H9 (cell line): ENCODE measurements around the gene FKBP11. TPM values are rescaled to one million over a fixed set of nuclear protein-coding genes. Genes with fewer than 3 reads are reported as not detected.

Source experiments
- DNase-seq: peaks from one replicate; pipeline ENCODE4 v3.0.0-alpha.2; 2017
- H2AFZ ChIP-seq: one replicate; pipeline ENCODE4 v1.6.1; 2013; ENCODE audit warnings: mild to moderate bottlenecking, low read length, control low read depth, moderate library complexity
- H2AK5ac ChIP-seq: 2 replicates; pipeline ENCODE4 v1.6.1; 2013; ENCODE audit warnings: low read length, control low read depth, mixed read lengths; ENCODE audit not compliant: insufficient read length
- H2BK120ac ChIP-seq: one replicate; pipeline ENCODE4 v1.6.1; 2013; ENCODE audit warnings: low read depth, mild to moderate bottlenecking, low read length, control low read depth, inconsistent platforms; ENCODE audit not compliant: poor library complexity, severe bottlenecking
- H2BK12ac ChIP-seq: 2 replicates; pipeline ENCODE4 v1.6.1; 2013; ENCODE audit warnings: low read length, control low read depth, mixed read lengths, low read depth; ENCODE audit not compliant: insufficient read length
- H2BK15ac ChIP-seq: 2 replicates; pipeline ENCODE4 v1.6.1; 2013; ENCODE audit warnings: low read depth, low read length, control low read depth
- H2BK20ac ChIP-seq: one replicate; pipeline ENCODE4 v1.6.1; 2013; ENCODE audit warnings: low read depth, mild to moderate bottlenecking, low read length, control low read depth, inconsistent platforms; ENCODE audit not compliant: poor library complexity, severe bottlenecking
- H2BK5ac ChIP-seq: 2 replicates; pipeline ENCODE4 v1.6.1; 2013; ENCODE audit warnings: low read length, control low read depth, mixed read lengths; ENCODE audit not compliant: insufficient read length
- H3K14ac ChIP-seq: 2 replicates; pipeline ENCODE4 v1.6.1; 2013; ENCODE audit warnings: low read length, control low read depth; ENCODE audit not compliant: insufficient read depth
- H3K18ac ChIP-seq: 2 replicates; pipeline ENCODE4 v1.6.1; 2013; ENCODE audit warnings: low read depth, mild to moderate bottlenecking, mixed read lengths, low read length, control low read depth; ENCODE audit not compliant: insufficient read length
- H3K23ac ChIP-seq: 2 replicates; pipeline ENCODE4 v1.6.1; 2013; ENCODE audit warnings: low read length, control low read depth, mixed read lengths, low read depth; ENCODE audit not compliant: insufficient read length
- H3K23me2 ChIP-seq: 2 replicates; pipeline ENCODE4 v1.6.1; 2013; ENCODE audit warnings: low read depth, mild to moderate bottlenecking, mixed read lengths, low read length, control low read depth; ENCODE audit not compliant: insufficient read length, poor library complexity, severe bottlenecking
- H3K27ac ChIP-seq: 2 replicates; pipeline ENCODE4 v1.5.1; 2013; ENCODE audit warnings: low read length, control low read depth, mixed read lengths, low read depth; ENCODE audit not compliant: insufficient read length
- H3K27me3 ChIP-seq: 2 replicates; pipeline ENCODE4 v1.6.1; 2013; ENCODE audit warnings: low read length, control low read depth, inconsistent platforms; ENCODE audit not compliant: insufficient read depth
- H3K4ac ChIP-seq: 2 replicates; pipeline ENCODE4 v1.6.1; 2013; ENCODE audit warnings: low read depth, mild to moderate bottlenecking, control low read depth, inconsistent platforms, low read length, moderate library complexity
- H3K4me1 ChIP-seq: 2 replicates; pipeline ENCODE4 v1.6.1; 2013; ENCODE audit warnings: low read length, control low read depth, inconsistent platforms; ENCODE audit not compliant: insufficient read depth
- H3K4me2 ChIP-seq: 2 replicates; pipeline ENCODE4 v1.6.1; 2013; ENCODE audit warnings: low read length, control low read depth, mixed read lengths; ENCODE audit not compliant: insufficient read length, insufficient read depth
- H3K56ac ChIP-seq: 2 replicates; pipeline ENCODE4 v1.6.1; 2013; ENCODE audit warnings: low read depth, mild to moderate bottlenecking, mixed read lengths, low read length, control low read depth; ENCODE audit not compliant: insufficient read length
- H3K79me1 ChIP-seq: 2 replicates; pipeline ENCODE4 v1.6.1; 2013; ENCODE audit warnings: low read depth, mild to moderate bottlenecking, moderate library complexity, low read length, control low read depth, inconsistent platforms; ENCODE audit not compliant: insufficient read depth, poor library complexity, severe bottlenecking
- H3K79me2 ChIP-seq: 2 replicates; pipeline ENCODE4 v1.6.1; 2013; ENCODE audit warnings: low read length, control low read depth, inconsistent platforms; ENCODE audit not compliant: insufficient read depth
- H3K9ac ChIP-seq: 2 replicates; pipeline ENCODE4 v1.6.1; 2013; ENCODE audit warnings: low read length, control low read depth, mixed read lengths; ENCODE audit not compliant: insufficient read length; ENCODE audit errors: extremely low read depth
- H3K9me3 ChIP-seq: one replicate; pipeline ENCODE4 v1.6.1; 2013; ENCODE audit warnings: low read depth, low read length, inconsistent platforms; ENCODE audit not compliant: control insufficient read depth
- H3T11ph ChIP-seq: one replicate; pipeline ENCODE4 v1.6.1; 2013; ENCODE audit warnings: mild to moderate bottlenecking, low read length, control low read depth, inconsistent platforms
- H4K20me1 ChIP-seq: one replicate; pipeline ENCODE4 v1.6.1; 2013; ENCODE audit not compliant: control insufficient read depth, insufficient read length, insufficient read depth
- H4K5ac ChIP-seq: 2 replicates; pipeline ENCODE4 v1.6.1; 2013; ENCODE audit warnings: low read depth, mild to moderate bottlenecking, mixed read lengths, low read length, control low read depth; ENCODE audit not compliant: insufficient read length
- H4K8ac ChIP-seq: replicated peaks from 2 replicates; pipeline ENCODE4 v1.6.1; 2013; ENCODE audit warnings: low read length, control low read depth, mixed read lengths, low read depth; ENCODE audit not compliant: insufficient read length
- H4K91ac ChIP-seq: 2 replicates; pipeline ENCODE4 v1.6.1; 2013; ENCODE audit warnings: low read depth, mild to moderate bottlenecking, moderate library complexity, mixed read lengths, low read length, control low read depth; ENCODE audit not compliant: insufficient read length
- H3K27ac Mint-ChIP-seq, 3 experiments: 2 replicates in 2 of 3; 3 replicates in 1 of 3; pipeline ENCODE4 v1.8.0; 2020 to 2021; ENCODE audit warnings: mixed read lengths in 3 of 3, mild to moderate bottlenecking in 1 of 3, moderate library complexity in 1 of 3
- H3K27me3 Mint-ChIP-seq: 2 replicates; pipeline ENCODE4 v1.8.0; 2021; ENCODE audit warnings: low read depth, mild to moderate bottlenecking, moderate library complexity, mixed read lengths
- H3K36me3 Mint-ChIP-seq, 3 experiments: 2 replicates in 2 of 3; 3 replicates in 1 of 3; pipeline ENCODE4 v1.8.0; 2020 to 2021; ENCODE audit warnings: low read depth in 3 of 3, mixed read lengths in 3 of 3; ENCODE audit not compliant: insufficient read depth in 1 of 3
- H3K4me1 Mint-ChIP-seq, 2 experiments: 2 replicates each; pipeline ENCODE4 v1.8.0; 2020; ENCODE audit warnings: mixed read lengths in 2 of 2
- H3K4me3 Mint-ChIP-seq, 2 experiments: 2 replicates in 1 of 2; 3 replicates in 1 of 2; pipeline ENCODE4 v1.8.0; 2020 to 2021; ENCODE audit warnings: mild to moderate bottlenecking in 2 of 2, mixed read lengths in 2 of 2, moderate library complexity in 1 of 2
- H3K9me3 Mint-ChIP-seq, 2 experiments: 2 replicates in 1 of 2; 3 replicates in 1 of 2; pipeline ENCODE4 v1.8.0; 2020; ENCODE audit warnings: mild to moderate bottlenecking in 2 of 2, mixed read lengths in 2 of 2, moderate library complexity in 1 of 2
- WGBS: extraction: QIAGEN DNeasy Blood & Tissue Kit; methylation state at CpG from one replicate; pipeline ENCODE4 v1.1.7; 2013; ENCODE audit warnings: missing lambda C conversion rate, low lambda C conversion rate, mixed read lengths; ENCODE audit not compliant: insufficient read length; ENCODE audit errors: extremely low coverage; 5-methylcytosine and 5-hydroxymethylcytosine counted together
- total RNA-seq: library from RNA; stranded (reverse); gene quantifications from 2 replicates; pipeline ENCODE4 v1.2.1, GENCODE V29; 2021
- TF ChIP-seq, protein P1 (sequence below): fragments of 200-600 bp; sonication (generic); conservative IDR thresholded peaks from 3 replicates; pipeline ENCODE4 v1.8.0; 2021; ENCODE audit warnings: antibody characterized with exemption, mild to moderate bottlenecking

The FKBP11 gene
- total RNA-seq, 1 experiment from 2014 or later: 40.8 TPM

GRCh38 chr12:48957141-48958048 is 32.1 kb upstream of the FKBP11 start, which contains the start of gene ARF3:
Gene ARF3, minus strand, starts transcription at chr12:48957487. Its CDS starts 16,392 bp downstream, at chr12:48941095.
- Histone ChIP-seq H3K4me2 (peak within 1 kb of the TSS; percentile 95), H2BK5ac (no peak within 1 kb of the TSS), H2BK15ac (no peak within 1 kb of the TSS), H3K9me3 (no peaks in the 10 kb centered on the region), H3K9ac (peak within 1 kb of the TSS; percentile 69), H3K27me3 (no peaks in the 10 kb centered on the region; the same call in 1 of the 2 replicates), H3K23ac (no peak within 1 kb of the TSS), H3K79me1 (no peaks in the 10 kb centered on the region), H3K23me2 (peaks cover 9% of the 10 kb centered on the region), H2BK120ac (no peak within 1 kb of the TSS), H3K18ac (peak within 1 kb of the TSS; percentile 56), H2AFZ (peak within 1 kb of the TSS; percentile 74), H3K4me1 (0 out of 2 replicates have a peak, but pooled peaks cover 2% of the 10 kb centered on the region), H2AK5ac (no peak within 1 kb of the TSS), H3T11ph (no peak within 1 kb of the TSS), H3K27ac (peak within 1 kb of the TSS; percentile 41), H3K79me2 (peaks cover 28% of the 10 kb centered on the region; the same call in 1 of the 2 replicates), H3K56ac (no peak within 1 kb of the TSS), H3K4ac (no peak within 1 kb of the TSS), H2BK12ac (no peak within 1 kb of the TSS), H4K5ac (no peak within 1 kb of the TSS), H2BK20ac (no peak within 1 kb of the TSS), H4K91ac (no peak within 1 kb of the TSS), H3K14ac (peak within 1 kb of the TSS; percentile 27; the same call in 1 of the 2 replicates), H4K20me1 (no peaks in the 10 kb centered on the region), H4K8ac (no peak within 1 kb of the TSS)
- Mint-ChIP-seq H3K27me3 (peaks cover 6% of the 10 kb centered on the region), H3K36me3 (peaks cover 7 to 37% (median 22%) of the 10 kb centered on the region in 3 experiments; a peak in 6 of 7 replicates), H3K9me3 (no peaks in the 10 kb centered on the region; a peak in 1 of 5 replicates), H3K27ac (peak within 1 kb of the TSS; percentile 98 to 99 (median 99)), H3K4me3 (peak within 1 kb of the TSS; percentile 97 to 99), H3K4me1 (peaks cover 23 to 24% of the 10 kb centered on the region in 2 experiments)
- no CpG with 5 or more reads among the region's 58 CpGs for WGBS
- DNase-seq: peak; percentile 99
- TF ChIP-seq, protein P1, sequence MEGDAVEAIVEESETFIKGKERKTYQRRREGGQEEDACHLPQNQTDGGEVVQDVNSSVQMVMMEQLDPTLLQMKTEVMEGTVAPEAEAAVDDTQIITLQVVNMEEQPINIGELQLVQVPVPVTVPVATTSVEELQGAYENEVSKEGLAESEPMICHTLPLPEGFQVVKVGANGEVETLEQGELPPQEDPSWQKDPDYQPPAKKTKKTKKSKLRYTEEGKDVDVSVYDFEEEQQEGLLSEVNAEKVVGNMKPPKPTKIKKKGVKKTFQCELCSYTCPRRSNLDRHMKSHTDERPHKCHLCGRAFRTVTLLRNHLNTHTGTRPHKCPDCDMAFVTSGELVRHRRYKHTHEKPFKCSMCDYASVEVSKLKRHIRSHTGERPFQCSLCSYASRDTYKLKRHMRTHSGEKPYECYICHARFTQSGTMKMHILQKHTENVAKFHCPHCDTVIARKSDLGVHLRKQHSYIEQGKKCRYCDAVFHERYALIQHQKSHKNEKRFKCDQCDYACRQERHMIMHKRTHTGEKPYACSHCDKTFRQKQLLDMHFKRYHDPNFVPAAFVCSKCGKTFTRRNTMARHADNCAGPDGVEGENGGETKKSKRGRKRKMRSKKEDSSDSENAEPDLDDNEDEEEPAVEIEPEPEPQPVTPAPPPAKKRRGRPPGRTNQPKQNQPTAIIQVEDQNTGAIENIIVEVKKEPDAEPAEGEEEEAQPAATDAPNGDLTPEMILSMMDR: 0 out of 3 replicates have a peak, but pooled peaks have one; percentile 13
